Left cardiac atrium (tissue), 4 donors: ENCODE data around the gene CTNND2. TPM values are rescaled to one million over a fixed set of nuclear protein-coding genes. Genes with fewer than 3 reads are reported as not detected.
A peak's percentile ranks its signal among the peaks of the same experiment; 100 is the strongest.
"Not testable (repeated sequence)": the region's sequence is repeated elsewhere in the genome, so short reads cannot be mapped to it uniquely, and the experiment has no call there.

ENCODE experiments used
- ATAC-seq, 2 donors: fragments of 200-7000 bp; cut with Tn5 transposase; one replicate each; pipeline ENCODE4 v1.9.1; 2020; ENCODE audit warnings: mild to moderate bottlenecking in 2 of 2, moderate library complexity in 2 of 2
- DNase-seq: peaks from one replicate; pipeline ENCODE4 v3.0.0-alpha.2; 2020
- intact Hi-C, 2 donors: fragments of 100-400 bp; cut with DNase I; formaldehyde crosslinking; loops; one replicate each; pipeline versions ENCODE4 v1.14.1 to v1.15.1; 2022 to 2023
- total RNA-seq, 2 donors: library from RNA; stranded (reverse); fragmentation: NEBNext Ultra II Directional; extraction: Animal tissue kit (Norgen Biotek cat#: 25700); gene quantifications; one replicate each; pipeline ENCODE4 v1.2.1, GENCODE V29; 2021
- donor health status: DM: no; HTN: yes; CAD: no.
- donor health status: DM: no; HTN: yes; CAD: no; lungs with severe emphysema.
- donor health status: DM: yes; HTN: yes; CAD: no.
- donor health status: Dilated cardiomyopathy.

CTNND2 gene
- total RNA-seq, 2 donors from 2014 or later = 4.8 to 11.6 TPM

- ATAC-seq (no peak), DNase-seq (no peak)
- intact Hi-C loops = no loop called here
These were observed 764.9 kb downstream of the CTNND2 start for GRCh38 chr5:11139217-11139865.

GRCh38 chr5:11130131-11130530 is 774.1 kb downstream of the CTNND2 start:
- intact Hi-C loops = no loop called here
- DNase-seq (no peak), ATAC-seq (no peak)

GRCh38 chr5:11128021-11128420 is 776.2 kb downstream of the CTNND2 start:
- intact Hi-C loops = no loop called here
- ATAC-seq (no peak), DNase-seq (no peak)

GRCh38 chr5:11126844-11127243 is 777.4 kb downstream of the CTNND2 start:
- ATAC-seq (no peak), DNase-seq (no peak)
- intact Hi-C loops = no loop called here

- intact Hi-C loops = no loop called here
- ATAC-seq = no peak
- DNase-seq = no peak
These were observed 782.4 kb downstream of the CTNND2 start for GRCh38 chr5:11121885-11122284.

- DNase-seq = no peak
- intact Hi-C loops = no loop called here
- ATAC-seq = no peak
These were observed 794.1 kb downstream of the CTNND2 start for GRCh38 chr5:11110128-11110527.

- intact Hi-C loops = no loop called here
- DNase-seq (no peak), ATAC-seq (no peak)
These were observed 798.5 kb downstream of the CTNND2 start for GRCh38 chr5:11105696-11106095.

GRCh38 chr5:11104651-11105112 is 799.6 kb downstream of the CTNND2 start:
- intact Hi-C loops = no loop called here
- ATAC-seq (no peak), DNase-seq (no peak)

GRCh38 chr5:11104210-11104609 is 800.0 kb downstream of the CTNND2 start:
- intact Hi-C loops = no loop called here
- ATAC-seq (no peak), DNase-seq (no peak)

GRCh38 chr5:11084111-11084510 is 820.1 kb downstream of the CTNND2 start:
- ATAC-seq (no peak), DNase-seq (no peak)
- intact Hi-C loops = no loop called here

GRCh38 chr5:11082404-11082945 is 821.8 kb downstream of the CTNND2 start:
- no peak for DNase-seq
- intact Hi-C loops = no loop called here
- ATAC-seq = no peak

GRCh38 chr5:11076945-11077613 is 827.2 kb downstream of the CTNND2 start:
- no peak for DNase-seq
- no peak for ATAC-seq
- intact Hi-C loops = no loop called here

- ATAC-seq = no peak
- intact Hi-C loops = no loop called here
- no peak for DNase-seq
These were observed 829.0 kb downstream of the CTNND2 start for GRCh38 chr5:11075035-11075805.

- DNase-seq = no peak
- no peak for ATAC-seq
These were observed 831.7 kb downstream of the CTNND2 start for GRCh38 chr5:11072568-11072967.

GRCh38 chr5:11072076-11072475 is 832.2 kb downstream of the CTNND2 start:
- DNase-seq = no peak
- ATAC-seq = no peak
- intact Hi-C loops = no loop called here

More at GRCh38 chr5:11072568-11072967, 831.7 kb downstream of the CTNND2 start:
- intact Hi-C loops = no loop called here

- intact Hi-C loops = no loop called here
- DNase-seq (no peak), ATAC-seq (no peak)
These were observed 835.2 kb downstream of the CTNND2 start for GRCh38 chr5:11069041-11069440.

GRCh38 chr5:11065723-11066122 is 838.5 kb downstream of the CTNND2 start:
- ATAC-seq, intact Hi-C loops, DNase-seq: not testable (repeated sequence)

- no peak for ATAC-seq
- DNase-seq = no peak
- intact Hi-C loops = no loop called here
These were observed 839.3 kb downstream of the CTNND2 start for GRCh38 chr5:11064763-11065450.

GRCh38 chr5:11062397-11062796 is 841.8 kb downstream of the CTNND2 start:
- ATAC-seq (peak in 1 of 2 donors; percentile 57), DNase-seq (no peak)
- intact Hi-C loops = no loop called here
